SK-N-MC (cell line): Measurements from ENCODE around the gene ATP7B.
"Not testable (repeated sequence)": the region's sequence is repeated elsewhere in the genome, so short reads cannot be mapped to it uniquely, and the experiment has no call there.

Source experiments
- DNase-seq: peaks from one replicate; pipeline ENCODE4 v3.0.0-alpha.2; 2011; ENCODE audit warnings: low read depth, low spot score
- H3K27ac ChIP-seq: fragments of 200-600 bp; sonication (generic); 2 replicates; pipeline ENCODE4 v1.5.1; 2016; ENCODE audit warnings: mixed run types
- H3K36me3 ChIP-seq: fragments of 200-600 bp; sonication (generic); 2 replicates; pipeline ENCODE4 v1.6.1; 2017; ENCODE audit warnings: antibody characterized with exemption, low read length, mixed read lengths; ENCODE audit not compliant: insufficient read depth
- H3K4me3 ChIP-seq: fragments of 200-600 bp; sonication (generic); 2 replicates; pipeline ENCODE4 v1.5.1; 2016
- H3K9ac ChIP-seq: fragments of 200-600 bp; sonication (generic); 2 replicates; pipeline ENCODE4 v1.8.0; 2017; ENCODE audit warnings: mixed run types, mixed read lengths; ENCODE audit not compliant: insufficient read length
- H3K9me3 ChIP-seq: fragments of 200-600 bp; sonication (generic); 2 replicates; pipeline ENCODE4 v1.6.1; 2017; ENCODE audit warnings: low read depth, mild to moderate bottlenecking, antibody characterized with exemption, low read length, moderate library complexity, mixed read lengths
- EZH2 ChIP-seq: fragments of 200-600 bp; sonication (generic); IDR thresholded peaks from one replicate; pipeline ENCODE4 v1.6.1; 2017; ENCODE audit warnings: antibody characterized with exemption
- FOXP2 ChIP-seq: optimal IDR thresholded peaks from 2 replicates; pipeline ENCODE3; 2011; ENCODE audit warnings: mild to moderate bottlenecking, moderate library complexity; ENCODE audit not compliant: insufficient read depth; ENCODE audit errors: extremely low read length, control extremely low read depth
- POLR2AphosphoS5 ChIP-seq: IDR thresholded peaks from 2 replicates; pipeline ENCODE4 v1.6.1; 2012; ENCODE audit warnings: mild to moderate bottlenecking, low read depth, low read length, borderline replicate concordance

The ATP7B gene

GRCh38 chr13:51910508-51910907 lies 100.7 kb downstream of the ATP7B start:
- TF ChIP-seq FOXP2 (no peak), POLR2AphosphoS5 (no peak), EZH2 (no peak)
- no peaks in the 10 kb centered on the region for H3K9me3 ChIP-seq
- H3K4me3 ChIP-seq = no peak overlapping the region
- H3K36me3 ChIP-seq = no peaks in the 10 kb centered on the region
- H3K27ac ChIP-seq = no peak overlapping the region
- no peak for DNase-seq
- H3K9ac ChIP-seq = no peak overlapping the region

- H3K27ac ChIP-seq, H3K4me3 ChIP-seq, H3K9ac ChIP-seq, DNase-seq, H3K9me3 ChIP-seq, H3K36me3 ChIP-seq: not testable (repeated sequence)
Observed at GRCh38 chr13:51909265-51909664, 102.0 kb downstream of the ATP7B start.

- Histone ChIP-seq H3K36me3 (no peaks in the 10 kb centered on the region), H3K9ac (no peak overlapping the region), H3K4me3 (no peak overlapping the region), H3K27ac (no peak overlapping the region), H3K9me3 (no peaks in the 10 kb centered on the region)
- no peak for DNase-seq
- no peak for TF ChIP-seq EZH2
- no peak for TF ChIP-seq POLR2AphosphoS5
- no peak for TF ChIP-seq FOXP2
Observed at GRCh38 chr13:51907040-51907732, 104.1 kb downstream of the ATP7B start.

- Histone ChIP-seq H3K9ac (no peak overlapping the region), H3K27ac (no peak overlapping the region), H3K9me3 (no peaks in the 10 kb centered on the region), H3K4me3 (no peak overlapping the region), H3K36me3 (no peaks in the 10 kb centered on the region)
- DNase-seq = no peak
- no peak for TF ChIP-seq POLR2AphosphoS5
- TF ChIP-seq FOXP2 = no peak
- no peak for TF ChIP-seq EZH2
Observed at GRCh38 chr13:51906581-51906980, 104.7 kb downstream of the ATP7B start.

GRCh38 chr13:51905787-51906186 lies 105.5 kb downstream of the ATP7B start:
- Histone ChIP-seq H3K4me3 (no peak overlapping the region), H3K9ac (no peak overlapping the region), H3K27ac (no peak overlapping the region), H3K36me3 (no peaks in the 10 kb centered on the region), H3K9me3 (no peaks in the 10 kb centered on the region)
- no peak for DNase-seq
- TF ChIP-seq POLR2AphosphoS5 = no peak
- no peak for TF ChIP-seq FOXP2
- TF ChIP-seq EZH2 = no peak

GRCh38 chr13:51902776-51903175 lies 108.5 kb downstream of the ATP7B start:
- Histone ChIP-seq H3K9me3 (no peaks in the 10 kb centered on the region), H3K9ac (no peak overlapping the region), H3K4me3 (no peak overlapping the region), H3K27ac (no peak overlapping the region), H3K36me3 (no peaks in the 10 kb centered on the region)
- TF ChIP-seq POLR2AphosphoS5 = no peak
- DNase-seq = no peak

GRCh38 chr13:51900471-51900870 lies 110.8 kb downstream of the ATP7B start:
- H3K4me3 ChIP-seq = no peak overlapping the region
- H3K27ac ChIP-seq = no peak overlapping the region
- DNase-seq = no peak
- H3K9me3 ChIP-seq = no peaks in the 10 kb centered on the region
- no peak for TF ChIP-seq EZH2
- no peak for TF ChIP-seq POLR2AphosphoS5
- TF ChIP-seq FOXP2 = no peak
- H3K36me3 ChIP-seq = no peaks in the 10 kb centered on the region
- H3K9ac ChIP-seq = no peak overlapping the region

GRCh38 chr13:51895906-51896888 lies 115.1 kb downstream of the ATP7B start:
- Histone ChIP-seq H3K4me3 (no peak overlapping the region), H3K36me3 (no peaks in the 10 kb centered on the region), H3K27ac (no peak overlapping the region), H3K9ac (no peak overlapping the region), H3K9me3 (no peaks in the 10 kb centered on the region)
- no peak for DNase-seq
- TF ChIP-seq FOXP2 = no peak
- no peak for TF ChIP-seq EZH2
- TF ChIP-seq POLR2AphosphoS5 = no peak
